MM.1S (cell line): ENCODE results near the gene ALG2.

ENCODE experiments used
- EZH2phosphoT487 ChIP-seq: fragments of 300-600 bp; sonication (generic); IDR thresholded peaks from 2 replicates; pipeline ENCODE4 v1.6.1; 2018; ENCODE audit warnings: antibody characterized with exemption, low read length
- TF ChIP-seq, protein P1 (sequence below): fragments of 300-600 bp; sonication (generic); IDR thresholded peaks from 2 replicates; pipeline ENCODE4 v1.5.1; 2016; ENCODE audit warnings: antibody characterized with exemption, low read length, mixed read lengths

DNA sequence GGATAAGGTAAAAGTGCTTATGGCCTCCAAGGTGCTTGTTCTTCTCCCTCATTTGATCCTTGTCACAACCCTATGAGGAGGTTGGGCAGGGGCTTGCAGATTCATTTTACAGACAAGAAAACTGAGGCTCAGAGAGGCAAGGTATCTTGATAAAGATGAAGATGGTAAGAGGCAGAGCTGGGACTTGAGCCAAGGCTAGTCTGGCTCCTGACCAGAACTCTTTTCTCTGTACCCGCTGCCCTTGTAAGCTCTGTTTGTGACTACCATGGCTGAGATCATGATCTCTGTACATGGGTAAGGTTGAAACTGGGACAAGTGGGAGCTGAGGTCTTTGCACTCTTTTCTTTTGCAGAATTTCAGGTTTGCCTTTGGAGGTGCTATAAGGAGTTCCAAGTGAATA is 33.9 kb upstream of the ALG2 start:
- TF ChIP-seq, protein P1, sequence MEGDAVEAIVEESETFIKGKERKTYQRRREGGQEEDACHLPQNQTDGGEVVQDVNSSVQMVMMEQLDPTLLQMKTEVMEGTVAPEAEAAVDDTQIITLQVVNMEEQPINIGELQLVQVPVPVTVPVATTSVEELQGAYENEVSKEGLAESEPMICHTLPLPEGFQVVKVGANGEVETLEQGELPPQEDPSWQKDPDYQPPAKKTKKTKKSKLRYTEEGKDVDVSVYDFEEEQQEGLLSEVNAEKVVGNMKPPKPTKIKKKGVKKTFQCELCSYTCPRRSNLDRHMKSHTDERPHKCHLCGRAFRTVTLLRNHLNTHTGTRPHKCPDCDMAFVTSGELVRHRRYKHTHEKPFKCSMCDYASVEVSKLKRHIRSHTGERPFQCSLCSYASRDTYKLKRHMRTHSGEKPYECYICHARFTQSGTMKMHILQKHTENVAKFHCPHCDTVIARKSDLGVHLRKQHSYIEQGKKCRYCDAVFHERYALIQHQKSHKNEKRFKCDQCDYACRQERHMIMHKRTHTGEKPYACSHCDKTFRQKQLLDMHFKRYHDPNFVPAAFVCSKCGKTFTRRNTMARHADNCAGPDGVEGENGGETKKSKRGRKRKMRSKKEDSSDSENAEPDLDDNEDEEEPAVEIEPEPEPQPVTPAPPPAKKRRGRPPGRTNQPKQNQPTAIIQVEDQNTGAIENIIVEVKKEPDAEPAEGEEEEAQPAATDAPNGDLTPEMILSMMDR = no peak
- TF ChIP-seq EZH2phosphoT487 = no peak
